PC-3 (cell line): ENCODE results near the gene TCF19.
"Not testable (repeated sequence)": the region's sequence is repeated elsewhere in the genome, so short reads cannot be mapped to it uniquely, and the experiment has no call there.

Experiments used
- CTCF ChIP-seq: fragments of 300-600 bp; sonication (generic); conservative IDR thresholded peaks from 2 replicates; pipeline ENCODE4 v1.5.1; 2017; ENCODE audit warnings: antibody characterized with exemption, low read depth, mild to moderate bottlenecking, low read length
- EZH2 ChIP-seq: fragments of 300-600 bp; sonication (generic); IDR thresholded peaks from one replicate; pipeline ENCODE4 v1.6.1; 2017; ENCODE audit warnings: antibody characterized with exemption, mild to moderate bottlenecking, low read length; ENCODE audit not compliant: unreplicated experiment

- TF ChIP-seq CTCF, EZH2: not testable (repeated sequence)
Observed at GRCh38 chr6:31165064-31165832, 6.9 kb downstream of the TCF19 start.
